CD14-positive monocyte (primary cell): ENCODE data around the gene TLK1. TPM values are rescaled to one million over a fixed set of nuclear protein-coding genes. Genes with fewer than 3 reads are reported as not detected.

Source experiments
- DNase-seq, 3 donors: peaks; one replicate each; pipeline ENCODE4 v3.0.0-alpha.2; 2011 to 2022
- H2AFZ ChIP-seq: 2 replicates; pipeline ENCODE4 v1.6.0; 2012; ENCODE audit warnings: mild to moderate bottlenecking, low read depth, low read length, inconsistent platforms; ENCODE audit not compliant: insufficient read depth, poor library complexity, severe bottlenecking
- H3K27ac ChIP-seq, 2 donors: 1 replicate in 1 of 2; 2 replicates in 1 of 2; pipeline ENCODE4 v1.5.1; 2012 to 2013; ENCODE audit warnings: low read length in 2 of 2, control low read depth in 1 of 2, inconsistent platforms in 1 of 2, low read depth in 1 of 2, mild to moderate bottlenecking in 1 of 2
- H3K27me3 ChIP-seq, 2 donors: one replicate each; pipeline versions ENCODE4 v1.6.0 to v1.6.1; 2011 to 2013; ENCODE audit warnings: low read length in 2 of 2; ENCODE audit not compliant: control insufficient read depth in 2 of 2, insufficient read depth in 2 of 2
- H3K36me3 ChIP-seq, 2 donors: replicated peaks in 1 of 2; 1 replicate in 1 of 2; 2 replicates in 1 of 2; pipeline versions ENCODE4 v1.5.1 to v1.6.1; 2012 to 2013; ENCODE audit warnings: low read length in 2 of 2, control low read depth in 1 of 2, inconsistent platforms in 1 of 2, mild to moderate bottlenecking in 1 of 2; ENCODE audit not compliant: insufficient read depth in 2 of 2, control insufficient read depth in 1 of 2
- H3K4me1 ChIP-seq, 2 donors: 1 replicate in 1 of 2; 2 replicates in 1 of 2; pipeline versions ENCODE4 v1.5.1 to v1.6.1; 2012 to 2013; ENCODE audit warnings: low read length in 2 of 2, control low read depth in 1 of 2, inconsistent platforms in 1 of 2, mild to moderate bottlenecking in 1 of 2, moderate library complexity in 1 of 2; ENCODE audit not compliant: insufficient read depth in 2 of 2, control insufficient read depth in 1 of 2
- H3K4me2 ChIP-seq: replicated peaks from 2 replicates; pipeline ENCODE3; 2012; ENCODE audit warnings: low read length, moderate library complexity, mild to moderate bottlenecking; ENCODE audit not compliant: poor library complexity, severe bottlenecking; ENCODE audit errors: extremely low read depth
- H3K4me3 ChIP-seq, 3 experiments: fragments of 200-600 bp in 1 of 3; sonication (generic) in 1 of 3; replicated peaks in 1 of 3; 1 replicate in 2 of 3; 2 replicates in 1 of 3; pipeline ENCODE4 v1.5.1; 2011 to 2013; ENCODE audit warnings: low read length in 3 of 3, mild to moderate bottlenecking in 3 of 3, control low read depth in 2 of 3, low read depth in 2 of 3, inconsistent platforms in 1 of 3, moderate library complexity in 1 of 3
- H3K79me2 ChIP-seq: 2 replicates; pipeline ENCODE4 v1.6.0; 2012; ENCODE audit warnings: mild to moderate bottlenecking, control low read depth, inconsistent platforms, low read length, moderate library complexity; ENCODE audit not compliant: insufficient read depth
- H3K9ac ChIP-seq: 2 replicates; pipeline ENCODE4 v1.6.0; 2017; ENCODE audit warnings: low read length, mild to moderate bottlenecking; ENCODE audit not compliant: insufficient read depth, poor library complexity, severe bottlenecking
- H3K9me3 ChIP-seq, 2 donors: replicated peaks in 1 of 2; 1 replicate in 1 of 2; 2 replicates in 1 of 2; pipeline versions ENCODE4 v1.5.1 to v1.6.1; 2012 to 2013; ENCODE audit warnings: low read length in 2 of 2, control low read depth in 1 of 2; ENCODE audit not compliant: control insufficient read depth in 1 of 2, insufficient read depth in 1 of 2
- H4K20me1 ChIP-seq: 2 replicates; pipeline ENCODE4 v1.6.0; 2012; ENCODE audit warnings: mild to moderate bottlenecking, low read length, control low read depth, moderate library complexity; ENCODE audit not compliant: insufficient read depth
- H3K27ac Mint-ChIP-seq, 7 donors: one replicate each; pipeline ENCODE4 v1.8.0; 2020; ENCODE audit warnings: mild to moderate bottlenecking in 7 of 7, mixed read lengths in 7 of 7, moderate library complexity in 6 of 7, inconsistent platforms in 2 of 7
- H3K27me3 Mint-ChIP-seq, 3 donors: one replicate each; pipeline ENCODE4 v1.8.0; 2021 to 2022; ENCODE audit warnings: low read depth in 3 of 3, mild to moderate bottlenecking in 3 of 3, mixed read lengths in 3 of 3, moderate library complexity in 3 of 3, inconsistent platforms in 1 of 3
- H3K36me3 Mint-ChIP-seq, 2 donors: one replicate each; pipeline ENCODE4 v1.8.0; 2020; ENCODE audit warnings: mixed read lengths in 2 of 2, inconsistent platforms in 1 of 2, mild to moderate bottlenecking in 1 of 2
- H3K4me1 Mint-ChIP-seq: one replicate; pipeline ENCODE4 v1.8.0; 2020; ENCODE audit warnings: mild to moderate bottlenecking, mixed read lengths
- H3K4me3 Mint-ChIP-seq, 2 donors: one replicate each; pipeline ENCODE4 v1.8.0; 2020; ENCODE audit warnings: mild to moderate bottlenecking in 2 of 2, mixed read lengths in 2 of 2, moderate library complexity in 1 of 2
- H3K9me3 Mint-ChIP-seq, 7 donors: one replicate each; pipeline ENCODE4 v1.8.0; 2020 to 2022; ENCODE audit warnings: mixed read lengths in 7 of 7, mild to moderate bottlenecking in 6 of 7, moderate library complexity in 6 of 7, inconsistent platforms in 2 of 7
- WGBS: methylation state at CpG from one replicate; pipeline ENCODE4 v1.1.5; 2013; ENCODE audit warnings: missing lambda C conversion rate; ENCODE audit not compliant: insufficient coverage; 5-methylcytosine and 5-hydroxymethylcytosine counted together
- intact Hi-C, 2 donors: fragments of 100-400 bp; cut with micrococcal nuclease; formaldehyde crosslinking; loops; one replicate each; pipeline versions ENCODE4 v1.15.0 to v1.15.1; 2023
- polyA plus RNA-seq, 3 donors: library from polyadenylated mRNA; depleted of rRNA in 1 of 3; unstranded in 2 of 3; stranded (reverse) in 1 of 3; fragments of 300-500 nt in 2 of 3; fragments of >200 nt in 1 of 3; fragmentation: Illumina TruSeq in 2 of 3; gene quantifications; 1 replicate in 2 of 3; 2 replicates in 1 of 3; pipeline ENCODE4 v1.2.3, GENCODE V29; 2012 to 2021
- TF ChIP-seq, protein P1 (sequence below): fragments of 200-600 bp; IDR thresholded peaks from one replicate; pipeline ENCODE4 v1.8.0; 2022; ENCODE audit warnings: antibody characterized with exemption, mild to moderate bottlenecking

TLK1 gene
- polyA plus RNA-seq, 3 donors: 6.3 to 20.0 (median 8.6) TPM

DNA sequence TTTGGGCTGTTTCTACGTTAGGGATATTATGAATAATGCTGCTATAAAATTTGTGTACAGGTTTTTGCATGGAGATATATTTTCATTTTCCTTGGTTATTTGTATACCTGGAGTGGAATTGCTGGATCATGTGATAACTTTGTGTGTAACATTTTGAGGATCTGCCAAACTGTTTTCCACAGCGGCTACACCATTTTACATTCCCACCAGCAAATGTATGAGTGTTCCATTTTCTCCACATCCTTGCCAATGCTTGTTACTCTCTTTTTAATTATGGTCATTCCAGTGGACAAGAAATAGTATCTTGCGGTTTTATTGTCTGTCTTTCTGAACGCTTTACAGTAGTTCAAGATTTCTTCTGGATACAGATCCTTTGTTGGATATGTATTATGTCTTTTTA, 218.1 kb downstream of the TLK1 start:
- no peak overlapping the region for H2AFZ ChIP-seq
- no peaks in the 10 kb centered on the region for H3K27me3 ChIP-seq
- H3K9ac ChIP-seq: no peak overlapping the region
- H4K20me1 ChIP-seq: peaks cover 88% of the 10 kb centered on the region
- WGBS: no CpG with 5 or more reads among the region's 4 CpGs
- Mint-ChIP-seq H3K36me3 (peaks cover 7 to 12% of the 10 kb centered on the region in 2 donors), H3K4me1 (peaks cover 23% of the 10 kb centered on the region), H3K27ac (no peak overlapping the region), H3K27me3 (no peaks in the 10 kb centered on the region), H3K4me3 (no peak overlapping the region), H3K9me3 (no peaks in the 10 kb centered on the region)
- no peak for DNase-seq
- no peaks in the 10 kb centered on the region for H3K4me1 ChIP-seq
- intact Hi-C loops: no loop called here
- no peak overlapping the region for H3K27ac ChIP-seq
- no peaks in the 10 kb centered on the region for H3K9me3 ChIP-seq
- H3K4me2 ChIP-seq: no peak overlapping the region
- H3K4me3 ChIP-seq: no peak overlapping the region
- peaks cover 100% of the 10 kb centered on the region for H3K79me2 ChIP-seq
- peaks cover 3 to 6% of the 10 kb centered on the region in 2 donors for H3K36me3 ChIP-seq
- TF ChIP-seq, protein P1, sequence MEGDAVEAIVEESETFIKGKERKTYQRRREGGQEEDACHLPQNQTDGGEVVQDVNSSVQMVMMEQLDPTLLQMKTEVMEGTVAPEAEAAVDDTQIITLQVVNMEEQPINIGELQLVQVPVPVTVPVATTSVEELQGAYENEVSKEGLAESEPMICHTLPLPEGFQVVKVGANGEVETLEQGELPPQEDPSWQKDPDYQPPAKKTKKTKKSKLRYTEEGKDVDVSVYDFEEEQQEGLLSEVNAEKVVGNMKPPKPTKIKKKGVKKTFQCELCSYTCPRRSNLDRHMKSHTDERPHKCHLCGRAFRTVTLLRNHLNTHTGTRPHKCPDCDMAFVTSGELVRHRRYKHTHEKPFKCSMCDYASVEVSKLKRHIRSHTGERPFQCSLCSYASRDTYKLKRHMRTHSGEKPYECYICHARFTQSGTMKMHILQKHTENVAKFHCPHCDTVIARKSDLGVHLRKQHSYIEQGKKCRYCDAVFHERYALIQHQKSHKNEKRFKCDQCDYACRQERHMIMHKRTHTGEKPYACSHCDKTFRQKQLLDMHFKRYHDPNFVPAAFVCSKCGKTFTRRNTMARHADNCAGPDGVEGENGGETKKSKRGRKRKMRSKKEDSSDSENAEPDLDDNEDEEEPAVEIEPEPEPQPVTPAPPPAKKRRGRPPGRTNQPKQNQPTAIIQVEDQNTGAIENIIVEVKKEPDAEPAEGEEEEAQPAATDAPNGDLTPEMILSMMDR: no peak

Other genes starting within 250 kb of the TLK1 start
- gene GORASP2, start 231.6 kb downstream of the TLK1 start, polyA plus RNA-seq: 10 to 100 TPM; 34.5 to 51.2 (median 46.5) TPM